ENCODE data around the gene SGPP1. TPM values are rescaled to one million over a fixed set of nuclear protein-coding genes. Genes with fewer than 3 reads are reported as not detected.

The SGPP1 gene
- total RNA-seq, 1 experiment from 2014 or later: 17.7 TPM

- POLR2A ChIA-PET: interaction anchor here (1.0 to 1.1 kb wide), 2 partner anchors 23 to 60 kb away, joined by 3 read pairs; no protein-coding TSS in a partner anchor
Observed at GRCh38 chr14:63725786-63726460, 1.9 kb downstream of the SGPP1 start.

More at GRCh38 chr14:63725786-63726460, 1.9 kb downstream of the SGPP1 start:
- DNase-seq (ENCODE audit: low read depth, low spot score) (no peak), ATAC-seq (no peak)
- ChIA-PET RAD21 (ENCODE audit: low non-redundant PET in 1 of 2, low total read pairs in 2 of 2, uncharacterized antibody in 2 of 2, unreplicated experiment in 2 of 2) (no interaction called here), CTCF (no interaction called here)
- H3K79me2 ChIP-seq (ENCODE audit: insufficient read depth, low read length): peaks cover 62% of the 10 kb centered on the region
- TF ChIP-seq EGR1 (IDR thresholded peaks at IDR 0.05; ENCODE audit: low read depth) (no peak), YY1 (IDR thresholded peaks at IDR 0.05; ENCODE audit: extremely low read depth, insufficient replicate concordance, low read depth, low read length) (no peak), REST (IDR thresholded peaks at IDR 0.05; ENCODE audit: low read depth) (no peak), TCF7L2 (IDR thresholded peaks at IDR 0.05; ENCODE audit: borderline replicate concordance, extremely low read depth, insufficient read depth, insufficient read length) (no peak), EZH2 (IDR thresholded peaks at IDR 0.05) (no peak), POLR2A (IDR thresholded peaks at IDR 0.05; ENCODE audit: borderline replicate concordance, extremely low read depth, insufficient read depth, insufficient read length) (no peak), MAX (IDR thresholded peaks at IDR 0.05) (no peak)
- H3K9me2 ChIP-seq (ENCODE audit: insufficient read depth): no peaks in the 10 kb centered on the region
- H4K20me1 ChIP-seq (ENCODE audit: insufficient read depth): no peaks in the 10 kb centered on the region
- H3K27ac ChIP-seq (ENCODE audit: low read depth, low read length): no peak overlapping the region
- H3K27me3 ChIP-seq (ENCODE audit: insufficient read depth, low read length): no peaks in the 10 kb centered on the region
- peak overlapping the region; percentile 82 for H3K9ac ChIP-seq (ENCODE audit: low read length)
- H2AFZ ChIP-seq (ENCODE audit: low read depth, low read length, poor library complexity, severe bottlenecking): no peak overlapping the region
- no TSS peak for BruUV-seq (replicated peaks)
- H3K4me1 ChIP-seq (ENCODE audit: control insufficient read depth in 1 of 2, insufficient read depth in 2 of 2, low read length in 2 of 2): peaks cover 14 to 25% of the 10 kb centered on the region in 2 experiments; a peak in 3 of 4 replicates
- intact Hi-C loops (cut with micrococcal nuclease): loop anchor here (5.0 kb wide), 1 partner anchor 84 kb away; the partner anchor contains the start of gene WDR89
- no peaks in the 10 kb centered on the region for H3K9me3 ChIP-seq (ENCODE audit: control insufficient read depth in 1 of 2, insufficient read depth in 1 of 2, low read depth in 1 of 2, low read length in 2 of 2)
- no peaks in the 10 kb centered on the region for H3K36me3 ChIP-seq (ENCODE audit: control insufficient read depth in 1 of 2, insufficient read depth in 2 of 2, low read length in 2 of 2)
- peak overlapping the region; percentile 84 for H3K4me2 ChIP-seq (ENCODE audit: low read length)
- H3K4me3 ChIP-seq (replicated peaks in 1 of 2; ENCODE audit: low read depth in 1 of 2, low read length in 2 of 2): peak overlapping the region; percentile 63 to 96

All from HCT116 (cell line).